ENCODE data around the gene TNFRSF21.

- no peak for TF ChIP-seq POLR2A (IDR thresholded peaks at IDR 0.05; ENCODE audit: low read depth, low read length)
- no peak for TF ChIP-seq POLR2AphosphoS5 (IDR thresholded peaks at IDR 0.05; ENCODE audit: low read depth, low read length)
Measured at GRCh38 chr6:47306887-47307286, 2.8 kb downstream of the TNFRSF21 start.

All from GM12892 (cell line).